Mesenteric fat pad (tissue), 1 donor: ENCODE data around the gene PAEP. TPM values are rescaled to one million over a fixed set of nuclear protein-coding genes. Genes with fewer than 3 reads are reported as not detected.
A peak's percentile ranks its signal among the peaks of the same experiment; 100 is the strongest.
"Not testable (repeated sequence)": the region's sequence is repeated elsewhere in the genome, so short reads cannot be mapped to it uniquely, and the experiment has no call there.

Experiments
- DNase-seq: peaks from one replicate; pipeline ENCODE4 v3.0.0-alpha.2; 2020; ENCODE audit warnings: low spot score
- total RNA-seq: library from RNA; stranded (reverse); fragmentation: NEBNext Ultra II Directional; extraction: Animal tissue kit (Norgen Biotek cat#: 25700); gene quantifications from one replicate; pipeline ENCODE4 v1.2.1, GENCODE V29; 2021
- donor health status: DM: yes; HTN: yes; CAD: no.

Gene PAEP
- total RNA-seq, 1 donor from 2014 or later, result not detected

GRCh38 chr9:135525241-135526088, 36.1 kb upstream of the PAEP start:
- peak; percentile 81 for DNase-seq

DNA sequence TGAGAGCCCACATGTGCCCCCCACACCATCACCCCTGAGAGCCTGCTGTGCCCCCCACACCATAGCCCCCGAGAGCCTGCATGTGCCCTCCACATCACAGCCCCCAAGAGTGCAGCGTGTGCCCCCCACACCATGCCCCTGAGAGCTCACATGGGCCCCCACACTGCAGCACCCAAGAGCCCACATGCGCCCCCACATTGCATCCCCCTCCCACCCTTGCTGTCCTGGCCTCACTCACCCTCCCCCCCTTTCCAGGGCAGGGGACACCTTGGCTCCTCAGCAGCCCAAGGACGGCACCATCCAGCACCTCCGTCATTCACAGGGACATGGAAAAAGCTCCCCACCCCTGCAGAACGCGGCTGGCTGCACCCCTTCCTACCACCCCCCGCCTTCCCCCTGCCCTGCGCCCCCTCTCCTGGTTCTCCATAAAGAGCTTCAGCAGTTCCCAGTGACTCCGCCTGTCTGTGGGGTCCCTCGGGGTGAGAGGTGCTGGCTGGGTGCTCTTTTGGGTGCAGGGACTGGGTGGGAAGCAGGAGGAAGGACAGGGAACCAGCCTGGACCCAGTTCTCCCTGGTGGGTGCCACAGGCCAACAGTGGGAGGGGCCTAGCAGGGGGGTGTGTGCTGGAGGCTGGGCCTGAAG, 35.3 kb upstream of the PAEP start:
- peak; percentile 53 for DNase-seq

GRCh38 chr9:135526730-135527571, 34.6 kb upstream of the PAEP start:
- peak; percentile 80 for DNase-seq

GRCh38 chr9:135528842-135529435, 32.6 kb upstream of the PAEP start:
- peak; percentile 47 for DNase-seq

DNA sequence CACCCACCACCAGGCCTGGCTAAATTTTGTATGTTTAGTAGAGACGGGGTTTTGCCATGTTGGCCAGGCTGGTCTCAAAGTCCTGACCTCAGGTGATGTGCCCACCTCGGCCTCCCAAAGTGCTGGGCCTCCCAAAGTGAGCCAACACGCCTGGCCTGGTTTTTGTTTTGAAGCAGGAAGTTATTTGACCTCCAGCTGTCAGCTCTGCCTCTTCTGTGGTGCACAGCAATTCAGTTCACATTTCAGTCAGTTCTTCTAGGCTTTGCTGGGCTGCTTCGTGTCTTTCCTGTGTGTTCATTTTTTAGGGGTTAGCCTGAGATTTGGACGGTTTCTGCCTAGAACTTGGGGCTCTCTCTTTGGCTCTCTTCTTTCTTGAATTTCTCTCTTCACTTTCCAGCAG, 31.4 kb upstream of the PAEP start:
- peak; percentile 43 for DNase-seq

DNA sequence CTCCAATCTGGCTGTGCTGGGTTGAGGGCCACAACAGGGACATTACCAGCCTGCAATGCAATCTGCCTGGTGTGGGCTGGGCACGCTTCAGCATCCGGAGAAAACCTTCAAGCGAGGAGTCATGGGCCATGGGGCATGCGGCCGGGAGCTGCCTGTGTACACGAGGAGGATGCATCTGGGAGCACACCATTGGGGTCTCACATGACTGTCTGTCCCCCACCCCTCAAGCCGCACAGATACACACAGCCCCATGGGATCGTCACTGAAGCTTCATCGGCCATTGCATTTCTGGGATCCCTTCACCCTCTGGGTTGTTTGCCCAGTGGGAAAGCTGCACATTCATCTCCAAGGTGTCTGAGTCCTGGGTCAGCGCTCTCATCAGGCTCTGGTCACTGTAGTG, 30.5 kb upstream of the PAEP start:
- peak; percentile 62 for DNase-seq

GRCh38 chr9:135533113-135533512, 28.4 kb upstream of the PAEP start:
- DNase-seq, result no peak

- peak; percentile 76 for DNase-seq
Observed at GRCh38 chr9:135533674-135534073, 27.9 kb upstream of the PAEP start.

- DNase-seq, result peak; percentile 64
Observed at GRCh38 chr9:135534192-135534711, 27.3 kb upstream of the PAEP start.

GRCh38 chr9:135534826-135535225, 26.7 kb upstream of the PAEP start:
- DNase-seq, result not testable (repeated sequence)

GRCh38 chr9:135535631-135536030, 25.9 kb upstream of the PAEP start:
- peak; percentile 68 for DNase-seq

- peak; percentile 51 for DNase-seq
Observed at GRCh38 chr9:135536216-135536615, 25.3 kb upstream of the PAEP start.

- DNase-seq, result peak; percentile 26
Observed at GRCh38 chr9:135543262-135543894, 18.2 kb upstream of the PAEP start.

GRCh38 chr9:135544981-135545635, 16.4 kb upstream of the PAEP start:
- peak; percentile 84 for DNase-seq

- peak; percentile 79 for DNase-seq
Observed at GRCh38 chr9:135545646-135546176, 15.8 kb upstream of the PAEP start, which contains the start of gene OBP2A. Gene OBP2A, plus strand, starts transcription at chr9:135546126. Its CDS starts 55 bp downstream, at chr9:135546181.

DNA sequence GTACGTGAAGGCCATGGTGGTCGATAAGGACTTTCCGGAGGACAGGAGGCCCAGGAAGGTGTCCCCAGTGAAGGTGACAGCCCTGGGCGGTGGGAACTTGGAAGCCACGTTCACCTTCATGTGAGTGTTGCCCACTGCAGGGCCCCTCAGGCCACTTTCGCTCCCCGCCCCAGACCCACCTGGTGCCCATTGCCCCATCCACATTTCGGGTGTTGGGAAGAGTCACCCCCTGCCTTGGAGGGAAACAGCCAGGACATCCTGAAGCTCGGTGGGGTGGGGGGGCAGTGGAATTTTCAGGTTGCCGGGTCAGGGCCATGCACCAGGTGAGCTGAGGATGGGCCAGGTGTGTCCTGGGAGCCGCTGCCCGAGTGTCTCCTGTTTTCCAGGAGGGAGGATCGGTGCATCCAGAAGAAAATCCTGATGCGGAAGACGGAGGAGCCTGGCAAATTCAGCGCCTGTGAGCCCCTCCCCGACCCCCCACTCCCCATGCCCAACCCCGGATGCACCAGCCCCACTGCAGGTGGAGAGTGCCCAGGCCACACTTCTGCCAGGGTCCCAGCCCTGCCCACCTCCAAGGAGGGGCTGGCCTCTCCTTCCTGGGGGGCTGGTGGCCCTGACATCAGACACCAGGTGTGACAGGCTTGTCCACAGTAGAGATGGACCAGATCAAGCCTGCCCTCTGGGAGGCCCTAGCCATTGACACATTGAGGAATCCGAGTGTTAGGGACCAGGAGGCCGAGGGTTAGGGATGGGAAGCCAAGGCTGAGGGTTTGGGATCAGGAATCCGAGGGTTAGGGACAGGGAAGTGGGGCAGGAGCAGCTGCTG, 14.6 kb upstream of the PAEP start:
- DNase-seq, result peak; percentile 68

- peak; percentile 85 for DNase-seq
Observed at GRCh38 chr9:135547756-135548736, 13.5 kb upstream of the PAEP start.
